DND-41 (cell line): ENCODE results near the gene RGL1.

Experiments used
- ATAC-seq: fragments of 200-7000 bp; cut with Tn5 transposase; 3 replicates; pipeline ENCODE4 v1.9.1; 2021; ENCODE audit warnings: low read depth; ENCODE audit not compliant: insufficient read depth
- DNase-seq: peaks from one replicate; pipeline ENCODE4 v3.0.0-alpha.2; 2020
- H2AFZ ChIP-seq: 2 replicates; pipeline ENCODE4 v1.6.0; 2012; ENCODE audit warnings: low read depth, low read length
- H3K27ac ChIP-seq: 2 replicates; pipeline ENCODE4 v1.5.1; 2012; ENCODE audit warnings: low read length, inconsistent platforms
- H3K27me3 ChIP-seq: fragments of 200-600 bp; sonication (generic); 2 replicates; pipeline ENCODE4 v1.6.0; 2012; ENCODE audit warnings: low read length, mild to moderate bottlenecking, inconsistent platforms; ENCODE audit not compliant: insufficient read depth, poor library complexity
- H3K36me3 ChIP-seq: 2 replicates; pipeline ENCODE4 v1.5.1; 2012; ENCODE audit warnings: low read length, inconsistent platforms; ENCODE audit not compliant: insufficient read depth
- H3K4me1 ChIP-seq: 2 replicates; pipeline ENCODE4 v1.5.1; 2012; ENCODE audit warnings: mild to moderate bottlenecking, low read length; ENCODE audit not compliant: insufficient read depth
- H3K4me2 ChIP-seq: 2 replicates; pipeline ENCODE4 v1.6.0; 2012; ENCODE audit warnings: mild to moderate bottlenecking, moderate library complexity, low read length, inconsistent platforms; ENCODE audit not compliant: insufficient read depth
- H3K4me3 ChIP-seq, 2 experiments: fragments of 200-600 bp in 1 of 2; shearing (Covaris generic) in 1 of 2; 2 replicates each; pipeline ENCODE4 v1.5.1; 2012 to 2016; ENCODE audit warnings: inconsistent platforms in 2 of 2, low read length in 2 of 2, mild to moderate bottlenecking in 2 of 2, low read depth in 1 of 2, moderate library complexity in 1 of 2
- H3K79me2 ChIP-seq: 2 replicates; pipeline ENCODE4 v1.6.0; 2012; ENCODE audit warnings: low read length, inconsistent platforms; ENCODE audit not compliant: insufficient read depth
- H3K9ac ChIP-seq: 2 replicates; pipeline ENCODE4 v1.6.0; 2012; ENCODE audit warnings: low read depth, mild to moderate bottlenecking, inconsistent platforms, low read length, moderate library complexity
- H3K9me3 ChIP-seq: 2 replicates; pipeline ENCODE4 v1.5.1; 2012; ENCODE audit warnings: low read length, moderate library complexity, mild to moderate bottlenecking, inconsistent platforms; ENCODE audit not compliant: insufficient read depth, severe bottlenecking
- H4K20me1 ChIP-seq: 2 replicates; pipeline ENCODE4 v1.6.0; 2012; ENCODE audit warnings: low read length; ENCODE audit not compliant: insufficient read depth
- EZH2 ChIP-seq: IDR thresholded peaks from 3 replicates; pipeline ENCODE4 v1.6.1; 2012; ENCODE audit warnings: borderline replicate concordance, low read depth, mild to moderate bottlenecking, moderate library complexity, low read length, inconsistent platforms; ENCODE audit not compliant: severe bottlenecking
- TF ChIP-seq, protein P1 (sequence below): IDR thresholded peaks from 2 replicates; pipeline ENCODE4 v1.5.1; 2012; ENCODE audit warnings: borderline replicate concordance, low read length, moderate library complexity, mild to moderate bottlenecking; ENCODE audit not compliant: poor library complexity, severe bottlenecking; ENCODE audit errors: extremely low read depth

The RGL1 gene

DNA sequence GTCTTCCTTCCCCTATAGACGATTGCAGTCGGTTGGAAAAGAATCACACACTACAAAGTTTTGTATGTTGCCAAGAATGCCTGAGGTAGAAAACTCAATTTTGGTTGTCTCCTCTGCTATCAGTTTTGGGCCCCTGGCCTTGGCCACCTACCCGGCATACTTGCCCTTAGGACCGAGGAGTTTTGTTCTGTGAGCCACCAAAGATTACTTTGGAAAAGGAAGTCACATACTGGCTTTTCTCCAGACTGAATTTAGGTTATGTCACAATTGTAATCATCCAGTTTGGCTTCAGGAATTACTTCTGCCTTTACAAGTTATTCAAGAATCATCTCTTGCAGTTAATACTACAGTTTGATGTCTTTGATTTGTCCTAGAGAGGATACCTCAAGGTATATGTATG, 71.4 kb downstream of the RGL1 start:
- ATAC-seq = no peak
- H3K4me3 ChIP-seq = no peak overlapping the region

GRCh38 chr1:183877053-183877720, 72.3 kb downstream of the RGL1 start:
- Histone ChIP-seq H3K4me1 (no peaks in the 10 kb centered on the region), H3K27me3 (no peaks in the 10 kb centered on the region), H3K9me3 (no peaks in the 10 kb centered on the region), H2AFZ (no peak overlapping the region), H4K20me1 (no peaks in the 10 kb centered on the region), H3K4me3 (no peak overlapping the region), H3K36me3 (no peaks in the 10 kb centered on the region), H3K79me2 (no peaks in the 10 kb centered on the region), H3K9ac (no peak overlapping the region), H3K27ac (no peak overlapping the region), H3K4me2 (no peak overlapping the region)
- DNase-seq (no peak), ATAC-seq (no peak)
- TF ChIP-seq EZH2 = no peak
- TF ChIP-seq, protein P1, sequence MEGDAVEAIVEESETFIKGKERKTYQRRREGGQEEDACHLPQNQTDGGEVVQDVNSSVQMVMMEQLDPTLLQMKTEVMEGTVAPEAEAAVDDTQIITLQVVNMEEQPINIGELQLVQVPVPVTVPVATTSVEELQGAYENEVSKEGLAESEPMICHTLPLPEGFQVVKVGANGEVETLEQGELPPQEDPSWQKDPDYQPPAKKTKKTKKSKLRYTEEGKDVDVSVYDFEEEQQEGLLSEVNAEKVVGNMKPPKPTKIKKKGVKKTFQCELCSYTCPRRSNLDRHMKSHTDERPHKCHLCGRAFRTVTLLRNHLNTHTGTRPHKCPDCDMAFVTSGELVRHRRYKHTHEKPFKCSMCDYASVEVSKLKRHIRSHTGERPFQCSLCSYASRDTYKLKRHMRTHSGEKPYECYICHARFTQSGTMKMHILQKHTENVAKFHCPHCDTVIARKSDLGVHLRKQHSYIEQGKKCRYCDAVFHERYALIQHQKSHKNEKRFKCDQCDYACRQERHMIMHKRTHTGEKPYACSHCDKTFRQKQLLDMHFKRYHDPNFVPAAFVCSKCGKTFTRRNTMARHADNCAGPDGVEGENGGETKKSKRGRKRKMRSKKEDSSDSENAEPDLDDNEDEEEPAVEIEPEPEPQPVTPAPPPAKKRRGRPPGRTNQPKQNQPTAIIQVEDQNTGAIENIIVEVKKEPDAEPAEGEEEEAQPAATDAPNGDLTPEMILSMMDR = no peak

More for the DNA sequence above, 71.4 kb downstream of the RGL1 start:
- no peaks in the 10 kb centered on the region for H3K4me1 ChIP-seq
- no peaks in the 10 kb centered on the region for H3K9me3 ChIP-seq
- TF ChIP-seq, protein P1 = no peak
- TF ChIP-seq EZH2 = no peak
- H4K20me1 ChIP-seq = no peaks in the 10 kb centered on the region
- DNase-seq = no peak
- no peak overlapping the region for H3K27ac ChIP-seq
- H3K4me2 ChIP-seq = no peak overlapping the region
- H3K79me2 ChIP-seq = no peaks in the 10 kb centered on the region
- no peak overlapping the region for H3K9ac ChIP-seq
- no peaks in the 10 kb centered on the region for H3K36me3 ChIP-seq
- no peaks in the 10 kb centered on the region for H3K27me3 ChIP-seq
- no peak overlapping the region for H2AFZ ChIP-seq

DNA sequence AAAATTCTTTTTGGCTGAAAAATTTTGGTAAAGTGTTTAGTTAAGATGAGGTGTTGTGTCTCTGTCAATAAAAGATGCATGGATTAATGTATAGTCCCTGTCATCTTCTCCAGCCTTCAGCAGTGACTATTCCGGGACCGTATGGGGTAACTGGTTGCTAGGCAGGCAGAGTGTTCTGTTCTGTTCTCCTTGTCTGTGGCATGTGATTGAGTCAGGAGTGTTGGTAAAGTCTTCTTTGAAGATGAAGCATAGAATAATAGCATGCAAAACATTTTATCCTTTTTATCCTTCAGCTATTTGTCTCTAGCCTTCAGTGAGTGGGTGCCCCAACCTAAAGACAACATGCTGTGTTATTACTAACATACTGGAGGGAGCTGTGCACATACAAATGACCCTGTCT, 74.6 kb downstream of the RGL1 start:
- Histone ChIP-seq H3K79me2 (no peaks in the 10 kb centered on the region), H3K4me3 (no peak overlapping the region), H3K27ac (no peak overlapping the region), H4K20me1 (no peaks in the 10 kb centered on the region), H3K4me2 (no peak overlapping the region), H3K36me3 (no peaks in the 10 kb centered on the region), H2AFZ (no peak overlapping the region), H3K9ac (no peak overlapping the region), H3K27me3 (no peaks in the 10 kb centered on the region), H3K9me3 (no peaks in the 10 kb centered on the region), H3K4me1 (no peaks in the 10 kb centered on the region)
- ATAC-seq (no peak), DNase-seq (no peak)
- TF ChIP-seq, protein P1 = no peak
- TF ChIP-seq EZH2 = no peak

GRCh38 chr1:183879966-183880365, 75.0 kb downstream of the RGL1 start:
- no peak overlapping the region for H3K4me2 ChIP-seq
- no peak for TF ChIP-seq EZH2
- no peaks in the 10 kb centered on the region for H4K20me1 ChIP-seq
- H3K79me2 ChIP-seq = no peaks in the 10 kb centered on the region
- no peak overlapping the region for H2AFZ ChIP-seq
- no peak overlapping the region for H3K4me3 ChIP-seq
- DNase-seq (no peak), ATAC-seq (no peak)
- H3K27ac ChIP-seq = no peak overlapping the region
- H3K9ac ChIP-seq = no peak overlapping the region
- H3K4me1 ChIP-seq = no peaks in the 10 kb centered on the region
- H3K9me3 ChIP-seq = no peaks in the 10 kb centered on the region
- H3K36me3 ChIP-seq = no peaks in the 10 kb centered on the region
- H3K27me3 ChIP-seq = no peaks in the 10 kb centered on the region
